IMR-90 (cell line): ENCODE measurements around the gene OR1D5. TPM values are rescaled to one million over a fixed set of nuclear protein-coding genes. Genes with fewer than 3 reads are reported as not detected.

Experiments used
- ATAC-seq: fragments of 200-7000 bp; cut with Tn5 transposase; 2 replicates; pipeline ENCODE4 v1.9.1; 2020; ENCODE audit warnings: low read depth, mild to moderate bottlenecking, moderate library complexity
- BruUV-seq: library from RNA; stranded (reverse); fragments of 400-500 nt; replicated peaks from 2 replicates; lab custom pipeline; 2021; lab: Mats Ljungman, UMichigan
- CTCF ChIA-PET: fragments of 300-600 bp; formaldehyde crosslinking; extraction: SDS; loops from one replicate; lab custom pipeline; 2021; ENCODE audit warnings: antibody characterized with exemption; lab: Yijun Ruan, JAX
- POLR2A ChIA-PET: fragments of 300-600 bp; sonication (Branson Sonifier 250); formaldehyde crosslinking; loops from one replicate; lab custom pipeline; 2022; ENCODE audit warnings: antibody characterized with exemption; ENCODE audit not compliant: unreplicated experiment; lab: Charles Lee
- DNase-seq: peaks from one replicate; pipeline ENCODE4 v3.0.0; 2013
- H2AFZ ChIP-seq: replicated peaks from 2 replicates; pipeline ENCODE3; 2013; ENCODE audit warnings: low read length, mild to moderate bottlenecking; ENCODE audit not compliant: poor library complexity
- H2AK5ac ChIP-seq: 2 replicates; pipeline ENCODE4 v1.6.1; 2013; ENCODE audit warnings: low read depth, low read length, inconsistent platforms
- H2AK9ac ChIP-seq: replicated peaks from 2 replicates; pipeline ENCODE3; 2013; ENCODE audit warnings: mild to moderate bottlenecking, low read depth, low read length, moderate library complexity; ENCODE audit not compliant: poor library complexity
- H2BK120ac ChIP-seq: 2 replicates; pipeline ENCODE4 v1.6.1; 2013; ENCODE audit warnings: low read depth, low read length, inconsistent platforms
- H2BK15ac ChIP-seq: 3 replicates; pipeline ENCODE4 v1.6.1; 2013; ENCODE audit warnings: low read depth, low read length, inconsistent platforms
- H2BK20ac ChIP-seq: 2 replicates; pipeline ENCODE4 v1.6.1; 2013; ENCODE audit warnings: low read depth, mild to moderate bottlenecking, inconsistent platforms, low read length, moderate library complexity
- H2BK5ac ChIP-seq: 2 replicates; pipeline ENCODE4 v1.6.1; 2013; ENCODE audit warnings: mild to moderate bottlenecking, low read depth, low read length, inconsistent platforms; ENCODE audit not compliant: poor library complexity, severe bottlenecking
- H3K14ac ChIP-seq: replicated peaks from 2 replicates; pipeline ENCODE4 v1.6.1; 2013; ENCODE audit warnings: low read depth, low read length, inconsistent platforms
- H3K18ac ChIP-seq: 2 replicates; pipeline ENCODE4 v1.6.1; 2013; ENCODE audit warnings: low read depth, low read length, control low read depth
- H3K23ac ChIP-seq: 2 replicates; pipeline ENCODE4 v1.6.1; 2013; ENCODE audit warnings: low read depth, low read length, inconsistent platforms
- H3K27ac ChIP-seq: 2 replicates; pipeline ENCODE4 v1.5.1; 2013; ENCODE audit warnings: mild to moderate bottlenecking, control low read depth, low read length; ENCODE audit not compliant: insufficient read depth
- H3K27me3 ChIP-seq: 2 replicates; pipeline ENCODE4 v1.6.1; 2013; ENCODE audit warnings: low read length; ENCODE audit not compliant: control insufficient read depth, insufficient read depth
- H3K36me3 ChIP-seq: 2 replicates; pipeline ENCODE4 v1.6.1; 2013; ENCODE audit warnings: low read length, mixed read lengths; ENCODE audit not compliant: control insufficient read depth, insufficient read depth
- H3K4ac ChIP-seq: 2 replicates; pipeline ENCODE4 v1.6.1; 2013; ENCODE audit warnings: low read depth, low read length, inconsistent platforms
- H3K4me1 ChIP-seq: 2 replicates; pipeline ENCODE4 v1.6.1; 2013; ENCODE audit warnings: low read length, mixed read lengths; ENCODE audit not compliant: control insufficient read depth, insufficient read depth
- H3K4me2 ChIP-seq: 2 replicates; pipeline ENCODE4 v1.6.1; 2013; ENCODE audit warnings: low read depth, mild to moderate bottlenecking, control low read depth, low read length, moderate library complexity
- H3K4me3 ChIP-seq: 2 replicates; pipeline ENCODE4 v1.5.1; 2013; ENCODE audit warnings: low read depth, mild to moderate bottlenecking, control low read depth, low read length, moderate library complexity; ENCODE audit not compliant: insufficient read depth
- H3K56ac ChIP-seq: 2 replicates; pipeline ENCODE4 v1.6.1; 2013; ENCODE audit warnings: low read length, inconsistent platforms; ENCODE audit not compliant: insufficient read depth; ENCODE audit errors: extremely low read depth
- H3K79me1 ChIP-seq, 2 experiments: 2 replicates each; pipeline ENCODE4 v1.6.1; 2013; ENCODE audit warnings: low read length in 2 of 2, inconsistent platforms in 1 of 2, low read depth in 1 of 2
- H3K9ac ChIP-seq: 2 replicates; pipeline ENCODE4 v1.6.1; 2013; ENCODE audit warnings: low read depth, low read length, control low read depth
- H3K9me1 ChIP-seq: 2 replicates; pipeline ENCODE4 v1.6.1; 2013; ENCODE audit warnings: low read length, inconsistent platforms; ENCODE audit not compliant: insufficient read depth
- H3K9me3 ChIP-seq: 2 replicates; pipeline ENCODE4 v1.6.1; 2013; ENCODE audit warnings: low read length; ENCODE audit not compliant: control insufficient read depth, insufficient read depth
- H4K20me1 ChIP-seq: 2 replicates; pipeline ENCODE4 v1.6.1; 2013; ENCODE audit warnings: low read length, inconsistent platforms; ENCODE audit not compliant: insufficient read depth
- H4K5ac ChIP-seq: 2 replicates; pipeline ENCODE4 v1.6.1; 2013; ENCODE audit warnings: mild to moderate bottlenecking, low read depth, low read length, control low read depth
- H4K8ac ChIP-seq, 2 experiments: 2 replicates each; pipeline ENCODE4 v1.6.1; 2013; ENCODE audit warnings: low read depth in 2 of 2, low read length in 2 of 2, control low read depth in 1 of 2, inconsistent platforms in 1 of 2
- H4K91ac ChIP-seq: 2 replicates; pipeline ENCODE4 v1.6.1; 2013; ENCODE audit warnings: low read depth, low read length, inconsistent platforms; ENCODE audit not compliant: insufficient read depth
- BHLHE40 ChIP-seq: fragments of 150-350 bp; IDR thresholded peaks from 2 replicates; pipeline ENCODE4 v1.6.1; 2016; ENCODE audit warnings: mild to moderate bottlenecking, low read depth, low read length
- CEBPB ChIP-seq: IDR thresholded peaks from 2 replicates; pipeline ENCODE4 v1.6.1; 2012; ENCODE audit warnings: low read depth, low read length, improper control_type of control experiment
- CHD1 ChIP-seq: IDR thresholded peaks from 2 replicates; pipeline ENCODE4 v1.6.1; 2012; ENCODE audit warnings: low read depth, low read length, improper control_type of control experiment
- FOS ChIP-seq: fragments of 150-350 bp; IDR thresholded peaks from 2 replicates; pipeline ENCODE4 v1.6.1; 2016; ENCODE audit warnings: low read depth, low read length
- MAFK ChIP-seq: IDR thresholded peaks from 2 replicates; pipeline ENCODE4 v1.6.1; 2012; ENCODE audit warnings: low read depth, low read length, improper control_type of control experiment
- MAZ ChIP-seq: IDR thresholded peaks from 2 replicates; pipeline ENCODE4 v1.6.1; 2012; ENCODE audit warnings: low read depth, mild to moderate bottlenecking, low read length, improper control_type of control experiment, moderate library complexity, borderline replicate concordance
- MXI1 ChIP-seq: IDR thresholded peaks from 2 replicates; pipeline ENCODE4 v1.6.1; 2012; ENCODE audit warnings: low read depth, mild to moderate bottlenecking, low read length, moderate library complexity, borderline replicate concordance
- NFE2L2 ChIP-seq: fragments of 150-350 bp; IDR thresholded peaks from 2 replicates; pipeline ENCODE4 v1.6.1; 2016; ENCODE audit warnings: low read depth, mild to moderate bottlenecking, low read length
- POLR2A ChIP-seq: IDR thresholded peaks from 2 replicates; pipeline ENCODE4 v1.6.1; 2012; ENCODE audit warnings: mild to moderate bottlenecking, low read depth, low read length
- RAD21 ChIP-seq: IDR thresholded peaks from 2 replicates; pipeline ENCODE4 v1.6.1; 2012; ENCODE audit warnings: low read length, improper control_type of control experiment
- RCOR1 ChIP-seq: IDR thresholded peaks from 2 replicates; pipeline ENCODE4 v1.6.1; 2012; ENCODE audit warnings: mild to moderate bottlenecking, low read length, improper control_type of control experiment; ENCODE audit not compliant: insufficient replicate concordance
- RFX5 ChIP-seq: IDR thresholded peaks from 2 replicates; pipeline ENCODE4 v1.8.0; 2012; ENCODE audit warnings: low read depth, mild to moderate bottlenecking, low read length, moderate library complexity
- SMC3 ChIP-seq: fragments of 150-350 bp; IDR thresholded peaks from 2 replicates; pipeline ENCODE4 v1.6.1; 2016; ENCODE audit warnings: low read depth, mild to moderate bottlenecking, antibody characterized with exemption, low read length, moderate library complexity
- WGBS, 2 experiments: methylation state at CpG; one replicate each; pipeline versions ENCODE4 v1.1.5 to v1.1.7; 2013; ENCODE audit warnings: missing lambda C conversion rate in 2 of 2; ENCODE audit not compliant: insufficient read length in 1 of 2; ENCODE audit errors: extremely low coverage in 2 of 2; 5-methylcytosine and 5-hydroxymethylcytosine counted together
- dilution Hi-C: fragments of 300-500 bp; cut with HindIII; formaldehyde crosslinking; loops from one replicate; pipeline ENCODE4 v1.14.3; 2018; ENCODE audit warnings: low sequenced_read_pairs; ENCODE audit not compliant: unreplicated experiment
- in situ Hi-C: fragments of 300-500 bp; cut with MboI; formaldehyde crosslinking; loops from 3 replicates; pipeline ENCODE4 v1.14.3; 2019; ENCODE audit warnings: low sequenced_read_pairs, inconsistent platforms, mixed read lengths
- intact Hi-C: fragments of 100-400 bp; cut with micrococcal nuclease; formaldehyde crosslinking; loops from 2 replicates; pipeline ENCODE4 v1.10.0; 2022
- polyA plus RNA-seq, 3 experiments: library from polyadenylated mRNA; depleted of rRNA; stranded (reverse); fragments of >200 nt; gene quantifications; 2 replicates each; pipeline ENCODE4 v1.2.3, GENCODE V29; 2012; ENCODE audit warnings: low replicate concordance in 1 of 3
- total RNA-seq: library from RNA; depleted of rRNA; stranded (reverse); fragments of >200 nt; gene quantifications from 2 replicates; pipeline ENCODE4 v1.2.3, GENCODE V29; 2012
- TF ChIP-seq, protein P1 (sequence below): conservative IDR thresholded peaks from 2 replicates; pipeline ENCODE4 v1.5.1; 2012; ENCODE audit warnings: mild to moderate bottlenecking, low read depth, low read length, improper control_type of control experiment
- TF ChIP-seq, protein P2 (sequence below): fragments of 150-350 bp; IDR thresholded peaks from 2 replicates; pipeline ENCODE4 v1.6.1; 2017; ENCODE audit warnings: mild to moderate bottlenecking, antibody characterized with exemption, low read length, low read depth
- TF ChIP-seq, protein P3 (sequence below): fragments of 150-350 bp; IDR thresholded peaks from 2 replicates; pipeline ENCODE4 v1.6.1; 2016; ENCODE audit warnings: low read depth, mild to moderate bottlenecking, low read length, moderate library complexity, borderline replicate concordance

The OR1D5 gene
- total and polyA plus RNA-seq, 2 of the 4 experiments (the other 2 are of a cell fraction) = not detected

DNA sequence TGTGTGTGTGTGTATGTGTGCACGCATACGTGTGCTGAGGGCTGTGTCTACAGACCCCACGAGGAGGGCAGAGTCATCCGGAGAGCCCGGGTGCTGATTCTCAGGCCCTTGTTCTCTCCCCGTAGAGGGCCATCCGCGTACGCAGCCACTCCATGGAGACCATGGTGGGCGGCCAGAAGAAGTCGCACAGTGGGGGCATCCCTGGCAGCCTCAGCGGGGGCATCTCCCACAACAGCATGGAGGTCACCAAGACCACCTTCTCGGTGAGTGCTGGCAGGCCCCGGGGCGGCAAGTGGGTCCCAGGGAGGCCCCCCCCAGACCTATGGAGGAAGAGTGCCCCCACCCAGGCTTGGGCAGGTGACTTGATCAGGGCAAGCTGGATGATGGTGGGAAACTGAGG is 45.5 kb downstream of the OR1D5 start:
- no peak overlapping the region for H3K23ac ChIP-seq
- no peak overlapping the region for H2AFZ ChIP-seq
- H4K8ac ChIP-seq = no peak overlapping the region
- no peak overlapping the region for H2BK20ac ChIP-seq
- no peaks in the 10 kb centered on the region for H3K9me3 ChIP-seq
- H3K9ac ChIP-seq = no peak overlapping the region
- peaks cover 1% of the 10 kb centered on the region; the same call in 1 of the 2 replicates for H3K36me3 ChIP-seq
- no peaks in the 10 kb centered on the region for H3K27me3 ChIP-seq
- WGBS, 2 experiments = 60% methylated on average over 1 of the region's 15 CpGs; no CpG with 5 or more reads in 1 of the 2 experiments
- TF ChIP-seq BHLHE40 (no peak), MAZ (no peak), SMC3 (no peak), POLR2A (no peak), CHD1 (no peak), FOS (no peak), MAFK (no peak), RCOR1 (no peak), RAD21 (no peak), MXI1 (no peak), NFE2L2 (no peak), CEBPB (no peak), RFX5 (no peak)
- TF ChIP-seq, protein P1, sequence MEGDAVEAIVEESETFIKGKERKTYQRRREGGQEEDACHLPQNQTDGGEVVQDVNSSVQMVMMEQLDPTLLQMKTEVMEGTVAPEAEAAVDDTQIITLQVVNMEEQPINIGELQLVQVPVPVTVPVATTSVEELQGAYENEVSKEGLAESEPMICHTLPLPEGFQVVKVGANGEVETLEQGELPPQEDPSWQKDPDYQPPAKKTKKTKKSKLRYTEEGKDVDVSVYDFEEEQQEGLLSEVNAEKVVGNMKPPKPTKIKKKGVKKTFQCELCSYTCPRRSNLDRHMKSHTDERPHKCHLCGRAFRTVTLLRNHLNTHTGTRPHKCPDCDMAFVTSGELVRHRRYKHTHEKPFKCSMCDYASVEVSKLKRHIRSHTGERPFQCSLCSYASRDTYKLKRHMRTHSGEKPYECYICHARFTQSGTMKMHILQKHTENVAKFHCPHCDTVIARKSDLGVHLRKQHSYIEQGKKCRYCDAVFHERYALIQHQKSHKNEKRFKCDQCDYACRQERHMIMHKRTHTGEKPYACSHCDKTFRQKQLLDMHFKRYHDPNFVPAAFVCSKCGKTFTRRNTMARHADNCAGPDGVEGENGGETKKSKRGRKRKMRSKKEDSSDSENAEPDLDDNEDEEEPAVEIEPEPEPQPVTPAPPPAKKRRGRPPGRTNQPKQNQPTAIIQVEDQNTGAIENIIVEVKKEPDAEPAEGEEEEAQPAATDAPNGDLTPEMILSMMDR = no peak
- TF ChIP-seq, protein P2, sequence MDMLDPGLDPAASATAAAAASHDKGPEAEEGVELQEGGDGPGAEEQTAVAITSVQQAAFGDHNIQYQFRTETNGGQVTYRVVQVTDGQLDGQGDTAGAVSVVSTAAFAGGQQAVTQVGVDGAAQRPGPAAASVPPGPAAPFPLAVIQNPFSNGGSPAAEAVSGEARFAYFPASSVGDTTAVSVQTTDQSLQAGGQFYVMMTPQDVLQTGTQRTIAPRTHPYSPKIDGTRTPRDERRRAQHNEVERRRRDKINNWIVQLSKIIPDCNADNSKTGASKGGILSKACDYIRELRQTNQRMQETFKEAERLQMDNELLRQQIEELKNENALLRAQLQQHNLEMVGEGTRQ = no peak
- TF ChIP-seq, protein P3, sequence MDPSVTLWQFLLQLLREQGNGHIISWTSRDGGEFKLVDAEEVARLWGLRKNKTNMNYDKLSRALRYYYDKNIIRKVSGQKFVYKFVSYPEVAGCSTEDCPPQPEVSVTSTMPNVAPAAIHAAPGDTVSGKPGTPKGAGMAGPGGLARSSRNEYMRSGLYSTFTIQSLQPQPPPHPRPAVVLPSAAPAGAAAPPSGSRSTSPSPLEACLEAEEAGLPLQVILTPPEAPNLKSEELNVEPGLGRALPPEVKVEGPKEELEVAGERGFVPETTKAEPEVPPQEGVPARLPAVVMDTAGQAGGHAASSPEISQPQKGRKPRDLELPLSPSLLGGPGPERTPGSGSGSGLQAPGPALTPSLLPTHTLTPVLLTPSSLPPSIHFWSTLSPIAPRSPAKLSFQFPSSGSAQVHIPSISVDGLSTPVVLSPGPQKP = no peak
- no peak overlapping the region for H3K56ac ChIP-seq
- no peak overlapping the region for H2BK120ac ChIP-seq
- H2BK5ac ChIP-seq = no peak overlapping the region
- no peak overlapping the region for H3K14ac ChIP-seq
- ChIA-PET CTCF (no interaction called here), POLR2A (no interaction called here)
- in situ Hi-C loops = loop anchor here (10.0 kb wide), 1 partner anchor 163 kb away; no protein-coding TSS in a partner anchor
- no peak overlapping the region for H4K91ac ChIP-seq
- no peak overlapping the region for H2AK9ac ChIP-seq
- no peaks in the 10 kb centered on the region for H3K9me1 ChIP-seq
- H2BK15ac ChIP-seq = no peak overlapping the region
- no peak overlapping the region for H4K5ac ChIP-seq
- H3K4me1 ChIP-seq = 0 out of 2 replicates have a peak, but pooled peaks cover 2% of the 10 kb centered on the region
- no peak overlapping the region for H3K18ac ChIP-seq
- no peaks in the 10 kb centered on the region for H4K20me1 ChIP-seq
- no peak overlapping the region for H3K4me2 ChIP-seq
- intact Hi-C loops = no loop called here
- H3K27ac ChIP-seq = no peak overlapping the region
- H2AK5ac ChIP-seq = no peak overlapping the region
- no peak overlapping the region for H3K4ac ChIP-seq
- dilution Hi-C loops = no loop called here
- ATAC-seq = no peak
- no peaks in the 10 kb centered on the region for H3K79me1 ChIP-seq
- H3K4me3 ChIP-seq = no peak overlapping the region
- BruUV-seq = no TSS peak
- no peak for DNase-seq
